Measurements from ENCODE around the gene RAB10. TPM values are rescaled to one million over a fixed set of nuclear protein-coding genes. Genes with fewer than 3 reads are reported as not detected.
A peak's percentile ranks its signal among the peaks of the same experiment; 100 is the strongest.

RAB10 gene
- total RNA-seq, 2 experiments from 2014 or later, result 13.5 to 13.8 TPM

- peak overlapping the region; percentile 62 for H3K27ac Mint-ChIP-seq
- Histone ChIP-seq H3K4me3 (ENCODE audit: low read length) (peak overlapping the region; percentile 60), H3K9me3 (ENCODE audit: control insufficient read depth in 1 of 2, insufficient read depth in 1 of 2, low read length in 2 of 2) (peaks cover 0 to 5% of the 10 kb centered on the region in 2 experiments), H3K27me3 (ENCODE audit: control insufficient read depth in 1 of 2, insufficient read depth in 2 of 2, low read length in 2 of 2) (peaks cover 5 to 7% of the 10 kb centered on the region in 2 experiments), H3K36me3 (ENCODE audit: insufficient read depth, low read length) (no peaks in the 10 kb centered on the region), H3K27ac (ENCODE audit: low read depth in 1 of 2, low read length in 2 of 2) (peak overlapping the region in 1 of 2 donors; percentile 24), H3K4me1 (ENCODE audit: insufficient read depth, low read length) (peaks cover 32% of the 10 kb centered on the region)
- peaks cover 16% of the 10 kb centered on the region for H3K27me3 Mint-ChIP-seq
- TF ChIP-seq, protein P1, sequence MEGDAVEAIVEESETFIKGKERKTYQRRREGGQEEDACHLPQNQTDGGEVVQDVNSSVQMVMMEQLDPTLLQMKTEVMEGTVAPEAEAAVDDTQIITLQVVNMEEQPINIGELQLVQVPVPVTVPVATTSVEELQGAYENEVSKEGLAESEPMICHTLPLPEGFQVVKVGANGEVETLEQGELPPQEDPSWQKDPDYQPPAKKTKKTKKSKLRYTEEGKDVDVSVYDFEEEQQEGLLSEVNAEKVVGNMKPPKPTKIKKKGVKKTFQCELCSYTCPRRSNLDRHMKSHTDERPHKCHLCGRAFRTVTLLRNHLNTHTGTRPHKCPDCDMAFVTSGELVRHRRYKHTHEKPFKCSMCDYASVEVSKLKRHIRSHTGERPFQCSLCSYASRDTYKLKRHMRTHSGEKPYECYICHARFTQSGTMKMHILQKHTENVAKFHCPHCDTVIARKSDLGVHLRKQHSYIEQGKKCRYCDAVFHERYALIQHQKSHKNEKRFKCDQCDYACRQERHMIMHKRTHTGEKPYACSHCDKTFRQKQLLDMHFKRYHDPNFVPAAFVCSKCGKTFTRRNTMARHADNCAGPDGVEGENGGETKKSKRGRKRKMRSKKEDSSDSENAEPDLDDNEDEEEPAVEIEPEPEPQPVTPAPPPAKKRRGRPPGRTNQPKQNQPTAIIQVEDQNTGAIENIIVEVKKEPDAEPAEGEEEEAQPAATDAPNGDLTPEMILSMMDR (IDR thresholded peaks at IDR 0.05), result no peak
- no peaks in the 10 kb centered on the region for H3K9me3 Mint-ChIP-seq
- peaks cover 2% of the 10 kb centered on the region for H3K36me3 Mint-ChIP-seq (ENCODE audit: low read depth)
- peak in 2 of 14 experiments; percentile 24 to 39 for DNase-seq
- ChIA-PET CTCF (interaction anchor here (0.7 to 1.8 kb wide), 17 partner anchors 8 to 511 kb away, joined by 3 to 13 read pairs (median 4); partner anchors contain the start of gene DTNB), POLR2A (interaction anchor here (0.9 to 2.6 kb wide), 19 partner anchors 9 to 510 kb away, joined by 3 to 30 read pairs (median 6); partner anchors contain the start of genes ADGRF3, ASXL2, GAREM2 and HADHA)
- peak overlapping the region; percentile 70 for H3K4me3 Mint-ChIP-seq
- intact Hi-C loops (cut with DNase I, micrococcal nuclease), result loop anchor here in 1 of 2 experiments (5.0 to 10.0 kb wide), 3 partner anchors 307 to 1711 kb away; partner anchors contain the start of genes ASXL2, BABAM2, DTNB and RBKS
- peaks cover 26% of the 10 kb centered on the region for H3K4me1 Mint-ChIP-seq (ENCODE audit: low read depth)
- no peak for ATAC-seq (ENCODE audit: poor library complexity)
These were observed 150.2 kb downstream of the RAB10 start for GRCh38 chr2:26184121-26184520.

- TF ChIP-seq, protein P1 (IDR thresholded peaks at IDR 0.05), result peak; percentile 59
- Histone ChIP-seq H3K36me3 (ENCODE audit: insufficient read depth, low read length) (peaks cover under 1% of the 10 kb centered on the region), H3K4me1 (ENCODE audit: insufficient read depth, low read length) (peaks cover 26% of the 10 kb centered on the region), H3K27me3 (ENCODE audit: control insufficient read depth in 1 of 2, insufficient read depth in 2 of 2, low read length in 2 of 2) (peaks cover 0 to 4% of the 10 kb centered on the region in 2 experiments), H3K4me3 (ENCODE audit: low read length) (peak overlapping the region; percentile 60), H3K27ac (ENCODE audit: low read depth in 1 of 2, low read length in 2 of 2) (peak overlapping the region in 1 of 2 donors; percentile 24), H3K9me3 (ENCODE audit: control insufficient read depth in 1 of 2, insufficient read depth in 1 of 2, low read length in 2 of 2) (no peaks in the 10 kb centered on the region)
- Mint-ChIP-seq H3K36me3 (ENCODE audit: low read depth) (peaks cover 8% of the 10 kb centered on the region), H3K27me3 (peaks cover 13% of the 10 kb centered on the region), H3K4me3 (peak overlapping the region; percentile 89), H3K9me3 (no peaks in the 10 kb centered on the region), H3K27ac (peak overlapping the region; percentile 71), H3K4me1 (ENCODE audit: low read depth) (peaks cover 21% of the 10 kb centered on the region)
- POLR2A ChIA-PET, result interaction anchor here (0.5 to 2.6 kb wide), 23 partner anchors 8 to 511 kb away, joined by 3 to 30 read pairs (median 5); partner anchors contain the start of genes ADGRF3, ASXL2, GAREM2 and HADHA
- intact Hi-C loops (cut with DNase I, micrococcal nuclease), result loop anchor here in 1 of 2 experiments (5.0 to 10.0 kb wide), 5 partner anchors 58 to 1710 kb away; partner anchors contain the start of genes ASXL2, BABAM2, DTNB and HADHA
- ATAC-seq (ENCODE audit: poor library complexity) (peak; percentile 99), DNase-seq (peak; percentile 81 to 96 (median 86))
- CTCF ChIA-PET, result interaction anchor here (0.6 to 1.8 kb wide), 32 partner anchors 9 to 512 kb away, joined by 3 to 13 read pairs (median 4); partner anchors contain the start of genes ADGRF3, ASXL2, DTNB and GAREM2
These were observed 150.8 kb downstream of the RAB10 start for GRCh38 chr2:26184555-26185303.

DNA sequence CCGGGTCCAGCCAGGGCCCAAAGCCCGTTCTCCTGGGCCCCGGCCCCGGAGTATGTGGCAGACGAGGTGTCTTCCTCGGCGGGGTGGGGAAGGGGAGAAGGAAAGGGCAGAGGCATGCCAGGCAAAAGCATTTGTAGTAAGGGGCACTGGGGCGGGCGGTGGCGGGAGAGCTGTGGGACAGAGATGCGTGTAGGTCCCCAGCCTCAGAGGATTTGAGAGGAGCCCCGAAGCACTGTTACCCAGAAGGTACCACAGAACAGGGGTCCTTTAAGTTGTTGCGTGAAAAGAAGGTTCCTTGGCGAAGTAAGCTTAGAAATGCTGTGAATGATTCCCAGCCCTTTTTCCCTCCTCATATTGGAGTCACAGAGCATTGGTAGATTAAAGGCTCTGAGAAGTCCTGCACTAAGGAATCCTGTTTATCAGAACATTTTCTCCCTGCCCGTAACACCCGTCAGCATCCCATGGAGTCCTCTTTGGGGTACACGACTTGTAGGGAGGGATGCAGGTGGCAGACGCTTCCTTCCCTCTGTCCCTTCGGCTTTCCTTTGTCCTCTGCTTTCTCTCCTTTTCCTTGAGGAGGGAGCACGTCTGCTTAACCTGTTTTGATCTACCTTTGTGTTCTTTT is 151.5 kb downstream of the RAB10 start:
- Histone ChIP-seq H3K36me3 (ENCODE audit: insufficient read depth, low read length) (peaks cover 5% of the 10 kb centered on the region), H3K27me3 (ENCODE audit: control insufficient read depth in 1 of 2, insufficient read depth in 2 of 2, low read length in 2 of 2) (no peaks in the 10 kb centered on the region), H3K27ac (ENCODE audit: low read depth in 1 of 2, low read length in 2 of 2) (no peak overlapping the region), H3K4me1 (ENCODE audit: insufficient read depth, low read length) (peaks cover 26% of the 10 kb centered on the region), H3K4me3 (ENCODE audit: low read length) (peak overlapping the region; percentile 55), H3K9me3 (ENCODE audit: control insufficient read depth in 1 of 2, insufficient read depth in 1 of 2, low read length in 2 of 2) (no peaks in the 10 kb centered on the region)
- Mint-ChIP-seq H3K4me1 (ENCODE audit: low read depth) (peaks cover 21% of the 10 kb centered on the region), H3K27ac (peak overlapping the region; percentile 71), H3K36me3 (ENCODE audit: low read depth) (peaks cover 8% of the 10 kb centered on the region), H3K4me3 (peak overlapping the region; percentile 89), H3K9me3 (no peaks in the 10 kb centered on the region), H3K27me3 (peaks cover 8% of the 10 kb centered on the region)
- TF ChIP-seq, protein P1 (IDR thresholded peaks at IDR 0.05), result no peak
- DNase-seq (peak in 1 of 14 experiments; percentile 24), ATAC-seq (ENCODE audit: poor library complexity) (no peak)
- ChIA-PET POLR2A (interaction anchor here (0.5 to 2.6 kb wide), 20 partner anchors 10 to 511 kb away, joined by 3 to 30 read pairs (median 6); partner anchors contain the start of genes ADGRF3, ASXL2, GAREM2 and HADHA), CTCF (interaction anchor here (0.6 to 1.8 kb wide), 29 partner anchors 8 to 512 kb away, joined by 3 to 13 read pairs (median 4); partner anchors contain the start of genes ADGRF3, ASXL2, DTNB and GAREM2)
- intact Hi-C loops (cut with DNase I, micrococcal nuclease), result loop anchor here in 1 of 2 experiments (5.0 to 10.0 kb wide), 4 partner anchors 57 to 1709 kb away; partner anchors contain the start of genes BABAM2, DTNB, HADHA and HADHB
